ENCODE measurements around the gene PI4KA.

Gene PI4KA

DNA sequence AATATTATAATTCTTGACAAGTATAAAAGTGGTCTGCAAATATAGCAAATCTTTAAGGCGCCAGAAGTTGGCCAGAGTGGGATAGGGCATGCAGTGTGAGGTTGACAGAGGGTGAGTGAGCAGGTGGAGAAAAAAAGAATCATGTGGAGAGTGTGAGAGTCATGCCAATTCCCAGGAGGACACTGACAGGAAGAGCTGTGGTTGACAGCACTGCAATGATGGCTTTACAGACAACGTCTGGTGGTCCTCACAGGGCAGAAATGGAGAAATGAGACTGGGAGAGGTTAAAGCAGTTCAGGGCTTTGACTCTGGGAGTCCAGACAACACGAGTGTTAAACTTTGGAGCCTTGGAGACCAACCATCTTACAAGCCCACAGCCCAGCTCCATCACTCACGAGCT is 49.8 kb downstream of the PI4KA start:
- H3K27me3 ChIP-seq (ENCODE audit: insufficient read depth, low read depth) = no peaks in the 10 kb centered on the region
- H3K4me1 ChIP-seq (ENCODE audit: low read depth, poor library complexity, severe bottlenecking) = no peaks in the 10 kb centered on the region
- no peaks in the 10 kb centered on the region for H4K20me1 ChIP-seq (ENCODE audit: insufficient read depth)
- no peak overlapping the region for H3K4me2 ChIP-seq
- H3K9ac ChIP-seq = no peak overlapping the region
- no peak overlapping the region for H3K27ac ChIP-seq
- H3K79me2 ChIP-seq (ENCODE audit: insufficient read depth, low read depth) = no peaks in the 10 kb centered on the region
- H2AFZ ChIP-seq (ENCODE audit: low read depth) = no peak overlapping the region
- H3K36me3 ChIP-seq (ENCODE audit: insufficient read depth) = no peaks in the 10 kb centered on the region
- no peak overlapping the region for H3K4me3 ChIP-seq (IDR thresholded peaks at IDR 0.05; ENCODE audit: insufficient read depth, low read depth, low read length)
- TF ChIP-seq, protein P1, sequence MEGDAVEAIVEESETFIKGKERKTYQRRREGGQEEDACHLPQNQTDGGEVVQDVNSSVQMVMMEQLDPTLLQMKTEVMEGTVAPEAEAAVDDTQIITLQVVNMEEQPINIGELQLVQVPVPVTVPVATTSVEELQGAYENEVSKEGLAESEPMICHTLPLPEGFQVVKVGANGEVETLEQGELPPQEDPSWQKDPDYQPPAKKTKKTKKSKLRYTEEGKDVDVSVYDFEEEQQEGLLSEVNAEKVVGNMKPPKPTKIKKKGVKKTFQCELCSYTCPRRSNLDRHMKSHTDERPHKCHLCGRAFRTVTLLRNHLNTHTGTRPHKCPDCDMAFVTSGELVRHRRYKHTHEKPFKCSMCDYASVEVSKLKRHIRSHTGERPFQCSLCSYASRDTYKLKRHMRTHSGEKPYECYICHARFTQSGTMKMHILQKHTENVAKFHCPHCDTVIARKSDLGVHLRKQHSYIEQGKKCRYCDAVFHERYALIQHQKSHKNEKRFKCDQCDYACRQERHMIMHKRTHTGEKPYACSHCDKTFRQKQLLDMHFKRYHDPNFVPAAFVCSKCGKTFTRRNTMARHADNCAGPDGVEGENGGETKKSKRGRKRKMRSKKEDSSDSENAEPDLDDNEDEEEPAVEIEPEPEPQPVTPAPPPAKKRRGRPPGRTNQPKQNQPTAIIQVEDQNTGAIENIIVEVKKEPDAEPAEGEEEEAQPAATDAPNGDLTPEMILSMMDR (conservative IDR thresholded peaks at IDR 0.05; ENCODE audit: low read depth, low read length) = no peak

DNA sequence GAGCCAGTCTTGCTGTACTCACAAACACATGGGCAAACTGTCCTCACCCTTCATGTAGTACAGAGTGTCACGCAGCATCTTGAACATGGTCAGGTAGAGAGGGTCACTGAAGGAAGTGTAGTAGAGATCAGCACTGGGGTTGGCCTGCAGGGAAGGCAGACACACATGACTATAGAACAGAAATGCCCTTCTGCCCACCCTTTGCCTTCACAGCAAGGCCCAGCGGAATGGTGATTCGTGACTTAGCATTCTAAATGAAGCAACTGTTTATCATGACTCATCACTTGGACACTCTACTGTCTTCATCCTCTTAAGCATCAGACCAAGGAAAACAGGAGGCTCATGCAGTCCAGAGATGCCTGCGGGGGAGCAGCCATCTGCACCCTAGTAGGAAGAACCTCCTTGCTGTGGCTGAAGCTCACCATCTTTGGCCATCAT is 51.3 kb downstream of the PI4KA start:
- Histone ChIP-seq H3K36me3 (ENCODE audit: insufficient read depth) (no peaks in the 10 kb centered on the region), H3K27ac (no peak overlapping the region), H3K4me2 (no peak overlapping the region), H3K27me3 (ENCODE audit: insufficient read depth, low read depth) (no peaks in the 10 kb centered on the region), H4K20me1 (ENCODE audit: insufficient read depth) (no peaks in the 10 kb centered on the region), H3K9ac (no peak overlapping the region), H3K4me3 (IDR thresholded peaks at IDR 0.05; ENCODE audit: insufficient read depth, low read depth, low read length) (no peak overlapping the region), H2AFZ (ENCODE audit: low read depth) (no peak overlapping the region), H3K4me1 (ENCODE audit: low read depth, poor library complexity, severe bottlenecking) (no peaks in the 10 kb centered on the region), H3K79me2 (ENCODE audit: insufficient read depth, low read depth) (no peaks in the 10 kb centered on the region)
- TF ChIP-seq, protein P1 (conservative IDR thresholded peaks at IDR 0.05; ENCODE audit: low read depth, low read length) = no peak

DNA sequence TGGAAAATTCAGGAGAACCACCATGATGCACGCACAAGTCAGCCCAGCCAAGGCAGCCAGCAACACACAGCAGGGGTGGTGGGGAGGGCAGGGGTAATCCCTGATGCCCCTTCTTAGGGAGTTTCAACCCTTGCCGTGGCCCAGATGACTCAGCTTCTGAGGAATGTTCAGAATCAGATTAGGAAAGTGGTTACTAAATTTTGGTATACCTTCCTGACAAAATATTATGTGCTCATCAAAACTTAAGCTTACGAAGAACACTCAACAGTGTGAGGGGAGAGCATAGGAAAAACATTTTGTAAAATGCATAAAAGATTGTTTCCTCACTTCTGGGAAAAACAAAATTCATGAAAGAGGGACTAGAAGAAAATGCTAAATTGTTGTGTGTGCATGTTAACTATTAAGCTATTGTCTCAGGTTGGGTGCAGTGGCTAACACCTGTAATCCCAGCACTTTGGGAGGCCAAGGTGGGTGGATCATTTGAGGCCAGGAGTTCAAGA is 52.6 kb downstream of the PI4KA start:
- H3K27ac ChIP-seq = no peak overlapping the region
- TF ChIP-seq, protein P1 (conservative IDR thresholded peaks at IDR 0.05; ENCODE audit: low read depth, low read length) = no peak
- H3K27me3 ChIP-seq (ENCODE audit: insufficient read depth, low read depth) = no peaks in the 10 kb centered on the region
- H3K79me2 ChIP-seq (ENCODE audit: insufficient read depth, low read depth) = no peaks in the 10 kb centered on the region
- no peak overlapping the region for H3K4me2 ChIP-seq
- no peak overlapping the region for H3K4me3 ChIP-seq (IDR thresholded peaks at IDR 0.05; ENCODE audit: insufficient read depth, low read depth, low read length)
- H4K20me1 ChIP-seq (ENCODE audit: insufficient read depth) = no peaks in the 10 kb centered on the region
- no peaks in the 10 kb centered on the region for H3K36me3 ChIP-seq (ENCODE audit: insufficient read depth)
- H3K4me1 ChIP-seq (ENCODE audit: low read depth, poor library complexity, severe bottlenecking) = no peaks in the 10 kb centered on the region
- H3K9ac ChIP-seq = no peak overlapping the region
- H2AFZ ChIP-seq (ENCODE audit: low read depth) = no peak overlapping the region

DNA sequence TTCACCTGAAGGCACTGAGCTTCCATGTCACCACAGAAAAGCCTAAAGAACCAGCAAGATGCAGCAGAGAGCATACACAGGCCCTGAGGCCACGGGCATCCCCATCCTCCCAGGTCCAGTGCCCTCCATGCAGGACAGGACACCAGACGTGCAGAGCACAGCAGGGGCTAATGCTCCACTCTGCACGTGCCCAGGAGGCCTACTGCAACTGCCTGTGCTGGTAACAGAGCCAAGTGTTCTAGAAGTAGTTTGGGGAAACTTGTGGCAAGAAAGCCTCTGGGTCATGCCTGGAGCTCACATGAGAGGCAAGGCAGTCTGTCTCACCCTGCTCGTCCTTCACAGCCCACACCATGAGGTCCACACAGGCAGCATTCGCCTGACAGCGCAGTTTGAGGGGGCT is 54.0 kb downstream of the PI4KA start:
- Histone ChIP-seq H3K4me3 (IDR thresholded peaks at IDR 0.05; ENCODE audit: insufficient read depth, low read depth, low read length) (no peak overlapping the region), H3K4me2 (no peak overlapping the region), H3K27me3 (ENCODE audit: insufficient read depth, low read depth) (no peaks in the 10 kb centered on the region), H3K27ac (no peak overlapping the region), H3K9ac (no peak overlapping the region), H3K4me1 (ENCODE audit: low read depth, poor library complexity, severe bottlenecking) (no peaks in the 10 kb centered on the region), H4K20me1 (ENCODE audit: insufficient read depth) (no peaks in the 10 kb centered on the region), H3K79me2 (ENCODE audit: insufficient read depth, low read depth) (no peaks in the 10 kb centered on the region), H3K36me3 (ENCODE audit: insufficient read depth) (no peaks in the 10 kb centered on the region), H2AFZ (ENCODE audit: low read depth) (no peak overlapping the region)
- TF ChIP-seq, protein P1 (conservative IDR thresholded peaks at IDR 0.05; ENCODE audit: low read depth, low read length) = no peak

All from KMS-11 (cell line).